ENCODE results near the gene TRIM39. TPM values are rescaled to one million over a fixed set of nuclear protein-coding genes. Genes with fewer than 3 reads are reported as not detected.

The TRIM39 gene
- polyA plus RNA-seq, 1 of the 3 experiments (the other 2 are of a cell fraction) = 6.5 TPM

DNA sequence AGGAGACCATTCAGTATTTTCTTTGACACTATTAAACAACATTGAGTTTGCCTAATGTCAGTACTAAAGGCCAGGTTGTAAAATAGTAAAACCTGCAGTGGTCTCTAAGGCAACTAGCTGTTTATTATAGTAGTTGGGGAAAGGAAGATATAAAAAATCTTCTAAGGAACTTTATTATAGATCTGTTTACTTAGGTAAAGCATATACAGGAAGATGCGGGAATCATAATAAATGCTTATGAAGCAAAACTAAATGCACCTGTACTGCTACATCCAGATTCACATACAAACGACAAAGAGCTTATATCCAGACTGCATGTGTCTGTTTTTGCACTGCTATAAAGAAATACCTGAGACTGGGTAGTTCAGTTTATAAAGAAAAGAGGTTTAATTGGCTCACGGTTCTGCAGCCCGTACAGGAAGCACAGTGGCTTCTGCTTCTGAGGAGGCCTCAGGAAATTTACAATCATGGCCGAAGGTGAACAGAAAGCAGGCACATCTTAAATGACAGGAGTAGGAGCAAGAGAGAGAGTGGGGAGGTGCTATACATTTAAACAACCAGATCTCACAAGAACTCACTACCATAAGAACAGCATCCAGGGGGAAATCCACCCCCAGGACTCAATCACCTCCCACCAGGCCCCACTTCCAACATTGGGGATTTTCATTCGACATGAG lies 8.7 kb upstream of the TRIM39 start:
- no peak for TF ChIP-seq TAF1 (IDR thresholded peaks at IDR 0.05; ENCODE audit: borderline replicate concordance, low read depth, low read length)
- TF ChIP-seq JUND (IDR thresholded peaks at IDR 0.05) = no peak
- TF ChIP-seq RXRA (IDR thresholded peaks at IDR 0.05; ENCODE audit: borderline replicate concordance, low read depth) = no peak
- TF ChIP-seq MXI1 (IDR thresholded peaks at IDR 0.05; ENCODE audit: low read depth, low read length) = no peak
- no peak for TF ChIP-seq NFIC (IDR thresholded peaks at IDR 0.05; ENCODE audit: borderline replicate concordance)
- TF ChIP-seq NRF1 (IDR thresholded peaks at IDR 0.05; ENCODE audit: low read depth, low read length) = no peak
- TF ChIP-seq TCF12 (IDR thresholded peaks at IDR 0.05) = no peak
- H3K4me1 ChIP-seq (ENCODE audit: control insufficient read depth in 1 of 2, insufficient read depth in 2 of 2, low read depth in 1 of 2, low read length in 1 of 2) = peaks cover under 1 to 3% of the 10 kb centered on the region in 2 experiments; a peak in 1 of 4 replicates
- no peaks in the 10 kb centered on the region for H3K27me3 ChIP-seq (ENCODE audit: insufficient read depth)
- DNase-seq = no peak
- POLR2A ChIA-PET = interaction anchor here (0.6 kb wide), 1 partner anchor 20 kb away, joined by 3 read pairs; no protein-coding TSS in a partner anchor
- peaks cover 99% of the 10 kb centered on the region for H3K79me2 ChIP-seq (ENCODE audit: insufficient read depth)
- H3K9me2 ChIP-seq = no peaks in the 10 kb centered on the region
- H3K27ac ChIP-seq (ENCODE audit: low read depth in 2 of 2, low read length in 1 of 2) = no peak overlapping the region
- H3F3A ChIP-seq (replicated peaks; ENCODE audit: insufficient read depth) = no peaks in the 10 kb centered on the region
- H3K9ac ChIP-seq = no peak overlapping the region
- CTCF ChIA-PET = interaction anchor here (1.0 to 1.8 kb wide), 3 partner anchors 28 to 215 kb away, joined by 3 to 4 read pairs (median 4); no protein-coding TSS in a partner anchor
- no peaks in the 10 kb centered on the region for H3K9me3 ChIP-seq
- H3K4me2 ChIP-seq = no peak overlapping the region
- no peak overlapping the region for H2AFZ ChIP-seq (ENCODE audit: low read depth)
- no peak overlapping the region for H3K4me3 ChIP-seq (ENCODE audit: low read depth in 2 of 2, low read length in 1 of 2)
- H3K36me3 ChIP-seq (replicated peaks in 1 of 2; ENCODE audit: control insufficient read depth in 1 of 2, insufficient read depth in 2 of 2, low read length in 1 of 2) = peaks cover 30 to 47% of the 10 kb centered on the region in 2 experiments
- 90% methylated on average over 6 of the region's 6 CpGs for WGBS (ENCODE audit: low lambda C conversion rate)
- peaks cover 89% of the 10 kb centered on the region for H4K20me1 ChIP-seq (ENCODE audit: insufficient read depth)

DNA sequence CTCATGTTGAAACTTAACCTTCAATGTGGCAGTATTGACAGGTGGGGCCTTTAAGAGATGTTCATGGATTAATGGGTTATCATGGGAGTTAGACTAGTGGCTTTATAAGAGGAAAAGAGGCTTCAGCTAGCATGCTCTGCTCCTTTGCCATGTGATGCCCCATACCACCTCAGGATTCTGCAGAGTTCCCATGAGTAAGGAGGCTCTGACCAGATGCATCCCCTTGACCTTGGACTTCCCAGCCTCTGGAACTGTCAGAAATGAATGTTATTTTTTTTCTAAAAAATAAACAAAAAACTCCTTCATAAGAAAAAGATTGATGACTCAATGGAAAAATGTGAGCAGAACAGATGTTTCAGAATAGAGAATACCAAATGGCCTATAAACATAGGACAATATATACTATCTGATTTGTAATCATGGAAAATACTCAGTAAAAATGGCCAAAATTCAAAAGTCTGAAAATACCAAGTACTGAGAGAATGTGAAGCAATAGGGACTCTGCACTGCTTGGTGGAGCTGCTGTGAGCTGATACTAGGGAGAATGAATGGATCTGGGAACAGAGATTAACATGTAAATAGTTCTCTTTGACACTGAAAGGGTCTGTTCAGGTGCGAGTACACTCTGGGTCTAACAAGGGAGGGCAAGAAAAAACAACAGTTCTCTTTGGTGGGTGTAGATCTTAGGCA lies 7.4 kb upstream of the TRIM39 start:
- DNase-seq = no peak
- H2AFZ ChIP-seq (ENCODE audit: low read depth) = no peak overlapping the region
- no peaks in the 10 kb centered on the region for H3K9me3 ChIP-seq
- no peak overlapping the region for H3K4me3 ChIP-seq (ENCODE audit: low read depth in 2 of 2, low read length in 1 of 2)
- CTCF ChIA-PET = no interaction called here
- no peaks in the 10 kb centered on the region for H3F3A ChIP-seq (replicated peaks; ENCODE audit: insufficient read depth)
- peaks cover 3 to 7% of the 10 kb centered on the region in 2 experiments; a peak in 2 of 4 replicates for H3K4me1 ChIP-seq (ENCODE audit: control insufficient read depth in 1 of 2, insufficient read depth in 2 of 2, low read depth in 1 of 2, low read length in 1 of 2)
- TF ChIP-seq FOXM1 (IDR thresholded peaks at IDR 0.05; ENCODE audit: low read depth) (no peak), GABPA (IDR thresholded peaks at IDR 0.05; ENCODE audit: low read depth) (no peak), ELF1 (IDR thresholded peaks at IDR 0.05) (no peak), NFIC (IDR thresholded peaks at IDR 0.05; ENCODE audit: borderline replicate concordance) (no peak), NRF1 (IDR thresholded peaks at IDR 0.05; ENCODE audit: low read depth, low read length) (no peak), POLR2AphosphoS5 (IDR thresholded peaks at IDR 0.05; ENCODE audit: low read depth, low read length) (no peak), MXI1 (IDR thresholded peaks at IDR 0.05; ENCODE audit: low read depth, low read length) (no peak), RCOR1 (IDR thresholded peaks at IDR 0.05; ENCODE audit: low read length) (no peak), TAF1 (IDR thresholded peaks at IDR 0.05; ENCODE audit: borderline replicate concordance, low read depth, low read length) (no peak), GATA2 (CRISPR knock-in tag; IDR thresholded peaks at IDR 0.05) (no peak)
- TF ChIP-seq, protein P1, sequence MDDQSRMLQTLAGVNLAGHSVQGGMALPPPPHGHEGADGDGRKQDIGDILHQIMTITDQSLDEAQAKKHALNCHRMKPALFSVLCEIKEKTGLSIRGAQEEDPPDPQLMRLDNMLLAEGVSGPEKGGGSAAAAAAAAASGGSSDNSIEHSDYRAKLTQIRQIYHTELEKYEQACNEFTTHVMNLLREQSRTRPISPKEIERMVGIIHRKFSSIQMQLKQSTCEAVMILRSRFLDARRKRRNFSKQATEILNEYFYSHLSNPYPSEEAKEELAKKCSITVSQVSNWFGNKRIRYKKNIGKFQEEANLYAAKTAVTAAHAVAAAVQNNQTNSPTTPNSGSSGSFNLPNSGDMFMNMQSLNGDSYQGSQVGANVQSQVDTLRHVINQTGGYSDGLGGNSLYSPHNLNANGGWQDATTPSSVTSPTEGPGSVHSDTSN (IDR thresholded peaks at IDR 0.05) = no peak
- TF ChIP-seq, protein P2, sequence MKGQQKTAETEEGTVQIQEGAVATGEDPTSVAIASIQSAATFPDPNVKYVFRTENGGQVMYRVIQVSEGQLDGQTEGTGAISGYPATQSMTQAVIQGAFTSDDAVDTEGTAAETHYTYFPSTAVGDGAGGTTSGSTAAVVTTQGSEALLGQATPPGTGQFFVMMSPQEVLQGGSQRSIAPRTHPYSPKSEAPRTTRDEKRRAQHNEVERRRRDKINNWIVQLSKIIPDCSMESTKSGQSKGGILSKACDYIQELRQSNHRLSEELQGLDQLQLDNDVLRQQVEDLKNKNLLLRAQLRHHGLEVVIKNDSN (IDR thresholded peaks at IDR 0.05; ENCODE audit: borderline replicate concordance, low read depth) = no peak
- peaks cover 23 to 36% of the 10 kb centered on the region in 2 experiments for H3K36me3 ChIP-seq (replicated peaks in 1 of 2; ENCODE audit: control insufficient read depth in 1 of 2, insufficient read depth in 2 of 2, low read length in 1 of 2)
- H4K20me1 ChIP-seq (ENCODE audit: insufficient read depth) = peaks cover 91% of the 10 kb centered on the region
- H3K9me2 ChIP-seq = no peaks in the 10 kb centered on the region
- 100% methylated on average over 1 of the region's 1 CpG for WGBS (ENCODE audit: low lambda C conversion rate)
- H3K27ac ChIP-seq (ENCODE audit: low read depth in 2 of 2, low read length in 1 of 2) = no peak overlapping the region
- H3K79me2 ChIP-seq (ENCODE audit: insufficient read depth) = peaks cover 99% of the 10 kb centered on the region
- POLR2A ChIA-PET = no interaction called here
- H3K27me3 ChIP-seq (ENCODE audit: insufficient read depth) = no peaks in the 10 kb centered on the region
- H3K9ac ChIP-seq = no peak overlapping the region
- no peak overlapping the region for H3K4me2 ChIP-seq

All from SK-N-SH (cell line).